Stimulated activated CD8-positive, alpha-beta memory T cell treated with anti-CD3 and anti-CD28 coated beads, Interleukin-4, amount 100 ng/mL, for 1 hour (primary cell): ENCODE data around the gene HK1.
"Not testable (repeated sequence)": the region's sequence is repeated elsewhere in the genome, so short reads cannot be mapped to it uniquely, and the experiment has no call there.

Experiments
- DNase-seq, 2 donors: peaks; one replicate each; pipeline ENCODE4 v3.0.0-alpha.2; 2020; ENCODE audit warnings: low read depth in 2 of 2, low spot score in 1 of 2

The HK1 gene

GRCh38 chr10:69278446-69278963 is at the start of gene HK1:
TSS of gene HK1 (plus strand) at chr10:69278496.
- DNase-seq: no peak

GRCh38 chr10:69229616-69229916 is 48.7 kb upstream of the HK1 start:
- no peak for DNase-seq

GRCh38 chr10:69230128-69230527 is 48.2 kb upstream of the HK1 start:
- DNase-seq: no peak

- no peak for DNase-seq
Observed at GRCh38 chr10:69232252-69232651, 46.0 kb upstream of the HK1 start.

GRCh38 chr10:69232736-69233480 is 45.4 kb upstream of the HK1 start:
- no peak for DNase-seq

- no peak for DNase-seq
Observed at GRCh38 chr10:69234447-69234846, 43.8 kb upstream of the HK1 start.

GRCh38 chr10:69237528-69238159 is 40.7 kb upstream of the HK1 start:
- DNase-seq: peak; percentile 78 to 89

GRCh38 chr10:69239136-69239535 is 39.2 kb upstream of the HK1 start:
- DNase-seq: no peak

- DNase-seq: no peak
Observed at GRCh38 chr10:69239816-69240434, 38.4 kb upstream of the HK1 start.

- DNase-seq: no peak
Observed at GRCh38 chr10:69240455-69240854, 37.8 kb upstream of the HK1 start.

GRCh38 chr10:69241575-69241974 is 36.7 kb upstream of the HK1 start:
- no peak for DNase-seq

GRCh38 chr10:69242040-69242851 is 36.0 kb upstream of the HK1 start:
- no peak for DNase-seq

GRCh38 chr10:69242852-69243212 is 35.5 kb upstream of the HK1 start:
- no peak for DNase-seq

GRCh38 chr10:69243817-69244216 is 34.5 kb upstream of the HK1 start:
- no peak for DNase-seq

GRCh38 chr10:69246036-69246435 is 32.3 kb upstream of the HK1 start:
- no peak for DNase-seq

GRCh38 chr10:69246581-69247312 is 31.5 kb upstream of the HK1 start:
- DNase-seq: no peak

- DNase-seq: no peak
Observed at GRCh38 chr10:69247313-69247710, 31.0 kb upstream of the HK1 start.

- no peak for DNase-seq
Observed at GRCh38 chr10:69248117-69248730, 30.1 kb upstream of the HK1 start.

GRCh38 chr10:69250041-69250440 is 28.3 kb upstream of the HK1 start:
- DNase-seq: no peak

- not testable (repeated sequence) for DNase-seq
Observed at GRCh38 chr10:69251417-69251816, 26.9 kb upstream of the HK1 start.

GRCh38 chr10:69253171-69253570 is 25.1 kb upstream of the HK1 start:
- no peak for DNase-seq
